DMS 273 treated with DMSO at 0.1 percent for 48 hours (cell line): Measurements from ENCODE around the gene SPTBN1.
A peak's percentile ranks its signal among the peaks of the same experiment; 100 is the strongest.

Source experiments
- DNase-seq: peaks from one replicate; lab custom pipeline; 2025; lab: John Stamatoyannopoulos, UW

The SPTBN1 gene

GRCh38 chr2:54553775-54554174, 97.6 kb downstream of the SPTBN1 start:
- no peak for DNase-seq

- DNase-seq: no peak
Observed at GRCh38 chr2:54555318-54555837, 99.3 kb downstream of the SPTBN1 start.

- DNase-seq: no peak
Observed at GRCh38 chr2:54556621-54557121, 100.5 kb downstream of the SPTBN1 start.

- no peak for DNase-seq
Observed at GRCh38 chr2:54557211-54557600, 101.1 kb downstream of the SPTBN1 start.

- DNase-seq: no peak
Observed at GRCh38 chr2:54557601-54558187, 101.6 kb downstream of the SPTBN1 start.

GRCh38 chr2:54558188-54559005, 102.3 kb downstream of the SPTBN1 start:
- DNase-seq: peak; percentile 43

GRCh38 chr2:54559006-54559445, 102.9 kb downstream of the SPTBN1 start:
- DNase-seq: no peak

- no peak for DNase-seq
Observed at GRCh38 chr2:54559593-54560145, 103.5 kb downstream of the SPTBN1 start.

- no peak for DNase-seq
Observed at GRCh38 chr2:54560146-54560881, 104.2 kb downstream of the SPTBN1 start.

- no peak for DNase-seq
Observed at GRCh38 chr2:54561010-54561409, 104.9 kb downstream of the SPTBN1 start.

- no peak for DNase-seq
Observed at GRCh38 chr2:54564439-54564838, 108.3 kb downstream of the SPTBN1 start.

- DNase-seq: no peak
Observed at GRCh38 chr2:54565551-54565950, 109.4 kb downstream of the SPTBN1 start.

GRCh38 chr2:54566896-54567295, 110.8 kb downstream of the SPTBN1 start:
- DNase-seq: no peak

- no peak for DNase-seq
Observed at GRCh38 chr2:54568876-54569321, 112.8 kb downstream of the SPTBN1 start.

- DNase-seq: no peak
Observed at GRCh38 chr2:54569745-54570301, 113.7 kb downstream of the SPTBN1 start.

- DNase-seq: no peak
Observed at GRCh38 chr2:54570321-54570855, 114.3 kb downstream of the SPTBN1 start.

GRCh38 chr2:54570925-54571694, 115.0 kb downstream of the SPTBN1 start:
- no peak for DNase-seq

GRCh38 chr2:54572262-54572635, 116.1 kb downstream of the SPTBN1 start:
- no peak for DNase-seq

- no peak for DNase-seq
Observed at GRCh38 chr2:54572636-54573536, 116.8 kb downstream of the SPTBN1 start.

GRCh38 chr2:54573537-54573919, 117.4 kb downstream of the SPTBN1 start:
- no peak for DNase-seq
